ENCODE results near the gene MBD3L2B. TPM values are rescaled to one million over a fixed set of nuclear protein-coding genes. Genes with fewer than 3 reads are reported as not detected.

MBD3L2B gene
- polyA plus RNA-seq, 1 experiment, result not detected

DNA sequence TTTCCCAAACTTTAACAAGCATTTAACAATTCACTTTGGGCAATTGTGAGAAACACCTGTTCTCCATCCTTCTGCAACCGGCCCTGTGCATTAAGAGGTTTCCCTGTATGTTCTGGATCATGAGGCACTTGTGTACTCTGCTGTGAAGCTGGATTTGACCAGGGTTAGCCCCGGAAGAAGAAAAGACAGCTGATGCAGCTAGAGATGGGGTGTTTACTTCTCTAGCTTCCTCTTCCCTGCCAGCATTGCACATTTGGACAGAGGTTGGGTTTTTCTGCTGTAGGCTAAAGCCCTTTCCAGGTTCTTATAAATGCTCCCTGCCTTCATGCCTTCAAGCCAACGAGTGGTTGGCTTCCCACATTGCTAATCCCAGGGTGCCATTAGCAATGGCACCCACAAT is 20.9 kb downstream of the MBD3L2B start:
- H3K36me3 ChIP-seq (ENCODE audit: control insufficient read depth, insufficient read depth, low read length), result no peaks in the 10 kb centered on the region
- DNase-seq (ENCODE audit: low read depth), result no peak
- TF ChIP-seq, protein P1, sequence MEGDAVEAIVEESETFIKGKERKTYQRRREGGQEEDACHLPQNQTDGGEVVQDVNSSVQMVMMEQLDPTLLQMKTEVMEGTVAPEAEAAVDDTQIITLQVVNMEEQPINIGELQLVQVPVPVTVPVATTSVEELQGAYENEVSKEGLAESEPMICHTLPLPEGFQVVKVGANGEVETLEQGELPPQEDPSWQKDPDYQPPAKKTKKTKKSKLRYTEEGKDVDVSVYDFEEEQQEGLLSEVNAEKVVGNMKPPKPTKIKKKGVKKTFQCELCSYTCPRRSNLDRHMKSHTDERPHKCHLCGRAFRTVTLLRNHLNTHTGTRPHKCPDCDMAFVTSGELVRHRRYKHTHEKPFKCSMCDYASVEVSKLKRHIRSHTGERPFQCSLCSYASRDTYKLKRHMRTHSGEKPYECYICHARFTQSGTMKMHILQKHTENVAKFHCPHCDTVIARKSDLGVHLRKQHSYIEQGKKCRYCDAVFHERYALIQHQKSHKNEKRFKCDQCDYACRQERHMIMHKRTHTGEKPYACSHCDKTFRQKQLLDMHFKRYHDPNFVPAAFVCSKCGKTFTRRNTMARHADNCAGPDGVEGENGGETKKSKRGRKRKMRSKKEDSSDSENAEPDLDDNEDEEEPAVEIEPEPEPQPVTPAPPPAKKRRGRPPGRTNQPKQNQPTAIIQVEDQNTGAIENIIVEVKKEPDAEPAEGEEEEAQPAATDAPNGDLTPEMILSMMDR (IDR thresholded peaks at IDR 0.05; ENCODE audit: insufficient read depth, low read depth, low read length), result no peak
- no peaks in the 10 kb centered on the region for H3K27me3 ChIP-seq (ENCODE audit: control insufficient read depth, insufficient read depth, low read length)
- ChIA-PET POLR2A (no interaction called here), CTCF (no interaction called here)
- H3K4me3 ChIP-seq (ENCODE audit: low read depth, low read length), result no peak overlapping the region

GRCh38 chr19:6999933-7000332 is 21.3 kb downstream of the MBD3L2B start:
- no peak for DNase-seq (ENCODE audit: low read depth)
- Histone ChIP-seq H3K27me3 (ENCODE audit: control insufficient read depth, insufficient read depth, low read length) (no peaks in the 10 kb centered on the region), H3K4me3 (ENCODE audit: low read depth, low read length) (no peak overlapping the region), H3K36me3 (ENCODE audit: control insufficient read depth, insufficient read depth, low read length) (no peaks in the 10 kb centered on the region)
- TF ChIP-seq, protein P1 (IDR thresholded peaks at IDR 0.05; ENCODE audit: insufficient read depth, low read depth, low read length), result no peak
- CTCF ChIA-PET, result no interaction called here
- POLR2A ChIA-PET, result no interaction called here

GRCh38 chr19:6997679-6998445 is 23.4 kb downstream of the MBD3L2B start:
- no peak for DNase-seq (ENCODE audit: low read depth)
- TF ChIP-seq, protein P1 (IDR thresholded peaks at IDR 0.05; ENCODE audit: insufficient read depth, low read depth, low read length), result no peak
- H3K4me3 ChIP-seq (ENCODE audit: low read depth, low read length), result no peak overlapping the region
- no peaks in the 10 kb centered on the region for H3K27me3 ChIP-seq (ENCODE audit: control insufficient read depth, insufficient read depth, low read length)
- no peaks in the 10 kb centered on the region for H3K36me3 ChIP-seq (ENCODE audit: control insufficient read depth, insufficient read depth, low read length)
- POLR2A ChIA-PET, result no interaction called here
- CTCF ChIA-PET, result no interaction called here

GRCh38 chr19:6996810-6997209 is 24.4 kb downstream of the MBD3L2B start:
- DNase-seq (ENCODE audit: low read depth), result no peak
- Histone ChIP-seq H3K27me3 (ENCODE audit: control insufficient read depth, insufficient read depth, low read length) (no peaks in the 10 kb centered on the region), H3K4me3 (ENCODE audit: low read depth, low read length) (no peak overlapping the region), H3K36me3 (ENCODE audit: control insufficient read depth, insufficient read depth, low read length) (no peaks in the 10 kb centered on the region)
- CTCF ChIA-PET, result no interaction called here
- POLR2A ChIA-PET, result no interaction called here
- TF ChIP-seq, protein P1 (IDR thresholded peaks at IDR 0.05; ENCODE audit: insufficient read depth, low read depth, low read length), result no peak

GRCh38 chr19:6995054-6995453 is 26.2 kb downstream of the MBD3L2B start:
- Histone ChIP-seq H3K27me3 (ENCODE audit: control insufficient read depth, insufficient read depth, low read length) (no peaks in the 10 kb centered on the region), H3K4me3 (ENCODE audit: low read depth, low read length) (no peak overlapping the region), H3K36me3 (ENCODE audit: control insufficient read depth, insufficient read depth, low read length) (no peaks in the 10 kb centered on the region)
- DNase-seq (ENCODE audit: low read depth), result no peak
- POLR2A ChIA-PET, result no interaction called here
- TF ChIP-seq, protein P1 (IDR thresholded peaks at IDR 0.05; ENCODE audit: insufficient read depth, low read depth, low read length), result no peak
- CTCF ChIA-PET, result no interaction called here

Data from BJ (cell line).